ENCODE measurements around the gene GSTCD.

The GSTCD gene

DNA sequence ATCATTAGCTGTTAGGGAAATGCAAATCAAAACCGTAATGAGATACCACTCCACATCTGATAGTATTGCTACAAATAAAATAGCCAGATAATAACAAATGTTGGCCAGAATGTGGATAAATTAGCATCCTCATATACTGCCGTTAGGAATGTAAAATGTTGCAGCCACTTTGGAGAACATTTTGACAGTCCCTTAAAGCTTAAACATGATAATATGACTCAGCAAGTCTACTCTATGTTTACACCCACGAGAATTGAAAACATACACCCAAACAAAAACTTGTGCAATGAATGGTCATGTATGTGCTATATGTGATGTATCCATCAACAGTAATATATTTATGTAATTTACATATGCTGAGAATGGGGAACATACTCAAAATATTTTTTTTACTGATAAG is 78.2 kb downstream of the GSTCD start:
- DNase-seq (no peak), ATAC-seq (replicated peaks) (no peak)
- no peak overlapping the region for H3K27ac Mint-ChIP-seq
- no peaks in the 10 kb centered on the region for H3K4me1 Mint-ChIP-seq (ENCODE audit: low read depth in 2 of 2)
- H3K27me3 Mint-ChIP-seq, result no peaks in the 10 kb centered on the region
- H3K9me3 Mint-ChIP-seq, result no peaks in the 10 kb centered on the region
- H3K4me3 Mint-ChIP-seq, result no peak overlapping the region
- no peaks in the 10 kb centered on the region for H3K36me3 Mint-ChIP-seq (ENCODE audit: insufficient read depth)

DNA sequence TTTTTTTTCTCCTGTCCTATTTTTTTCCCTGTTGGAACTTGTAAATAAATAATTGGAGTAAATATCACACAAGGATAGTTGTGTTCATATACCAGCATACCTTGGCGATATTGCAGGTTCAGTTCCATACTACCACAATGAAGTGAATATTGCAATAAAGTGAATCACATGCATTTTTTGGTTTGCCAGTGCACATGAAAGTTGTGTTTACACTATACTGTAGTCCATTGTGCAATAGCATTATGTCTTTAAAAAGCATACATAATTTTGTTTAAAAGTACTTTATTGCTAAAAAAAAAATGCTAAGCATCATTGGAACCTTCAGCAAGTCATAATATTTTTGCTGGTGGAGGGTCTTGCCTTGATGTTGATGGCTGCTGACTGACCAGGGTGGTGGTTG is 88.6 kb downstream of the GSTCD start:
- DNase-seq (no peak), ATAC-seq (replicated peaks) (no peak)
- no peak overlapping the region for H3K4me3 Mint-ChIP-seq
- no peaks in the 10 kb centered on the region for H3K4me1 Mint-ChIP-seq (ENCODE audit: low read depth in 2 of 2)
- no peaks in the 10 kb centered on the region for H3K36me3 Mint-ChIP-seq (ENCODE audit: insufficient read depth)
- H3K9me3 Mint-ChIP-seq, result peaks cover 0 to 2% of the 10 kb centered on the region in 2 donors
- H3K27ac Mint-ChIP-seq, result no peak overlapping the region
- no peaks in the 10 kb centered on the region for H3K27me3 Mint-ChIP-seq

GRCh38 chr4:105805501-105806120 is 97.0 kb downstream of the GSTCD start:
- Mint-ChIP-seq H3K27me3 (no peaks in the 10 kb centered on the region), H3K27ac (no peak overlapping the region), H3K4me3 (no peak overlapping the region), H3K36me3 (ENCODE audit: insufficient read depth) (no peaks in the 10 kb centered on the region), H3K9me3 (no peaks in the 10 kb centered on the region), H3K4me1 (ENCODE audit: low read depth in 2 of 2) (peaks cover 3 to 6% of the 10 kb centered on the region in 2 donors)
- DNase-seq (no peak), ATAC-seq (replicated peaks) (no peak)

DNA sequence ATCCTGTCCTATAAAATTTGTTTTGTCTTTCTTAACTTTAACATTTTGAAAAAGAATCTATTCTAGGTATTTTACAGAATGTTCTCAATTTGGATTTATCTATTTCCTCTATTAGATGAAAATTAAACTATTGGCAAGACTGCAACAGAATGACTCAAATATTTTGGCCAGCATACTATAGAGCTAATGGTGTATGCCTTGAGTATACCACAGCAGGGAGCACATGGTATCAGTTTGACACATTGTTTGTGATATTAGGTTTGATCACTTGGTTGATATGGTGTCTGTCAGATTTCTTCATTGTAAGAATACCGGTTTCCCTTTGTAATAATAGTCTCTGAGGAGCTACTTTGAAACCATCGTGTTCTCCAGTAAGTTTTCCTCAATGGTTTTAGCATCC is 98.9 kb downstream of the GSTCD start:
- H3K36me3 Mint-ChIP-seq (ENCODE audit: insufficient read depth), result no peaks in the 10 kb centered on the region
- peaks cover 3 to 6% of the 10 kb centered on the region in 2 donors for H3K4me1 Mint-ChIP-seq (ENCODE audit: low read depth in 2 of 2)
- ATAC-seq (replicated peaks) (no peak), DNase-seq (no peak)
- no peak overlapping the region for H3K4me3 Mint-ChIP-seq
- H3K27ac Mint-ChIP-seq, result no peak overlapping the region
- H3K9me3 Mint-ChIP-seq, result no peaks in the 10 kb centered on the region
- no peaks in the 10 kb centered on the region for H3K27me3 Mint-ChIP-seq

- Mint-ChIP-seq H3K4me3 (no peak overlapping the region), H3K27me3 (no peaks in the 10 kb centered on the region), H3K36me3 (ENCODE audit: insufficient read depth) (no peaks in the 10 kb centered on the region), H3K9me3 (no peaks in the 10 kb centered on the region), H3K27ac (no peak overlapping the region), H3K4me1 (ENCODE audit: low read depth in 2 of 2) (peaks cover 3 to 6% of the 10 kb centered on the region in 2 donors)
- ATAC-seq (replicated peaks) (no peak), DNase-seq (no peak)
Observed at GRCh38 chr4:105808030-105808749, 99.6 kb downstream of the GSTCD start.

GRCh38 chr4:105808750-105809041 is 100.1 kb downstream of the GSTCD start:
- no peak overlapping the region for H3K27ac Mint-ChIP-seq
- ATAC-seq (replicated peaks) (no peak), DNase-seq (no peak)
- H3K9me3 Mint-ChIP-seq, result no peaks in the 10 kb centered on the region
- H3K27me3 Mint-ChIP-seq, result no peaks in the 10 kb centered on the region
- no peaks in the 10 kb centered on the region for H3K36me3 Mint-ChIP-seq (ENCODE audit: insufficient read depth)
- no peak overlapping the region for H3K4me3 Mint-ChIP-seq
- H3K4me1 Mint-ChIP-seq (ENCODE audit: low read depth in 2 of 2), result peaks cover 3 to 6% of the 10 kb centered on the region in 2 donors

DNA sequence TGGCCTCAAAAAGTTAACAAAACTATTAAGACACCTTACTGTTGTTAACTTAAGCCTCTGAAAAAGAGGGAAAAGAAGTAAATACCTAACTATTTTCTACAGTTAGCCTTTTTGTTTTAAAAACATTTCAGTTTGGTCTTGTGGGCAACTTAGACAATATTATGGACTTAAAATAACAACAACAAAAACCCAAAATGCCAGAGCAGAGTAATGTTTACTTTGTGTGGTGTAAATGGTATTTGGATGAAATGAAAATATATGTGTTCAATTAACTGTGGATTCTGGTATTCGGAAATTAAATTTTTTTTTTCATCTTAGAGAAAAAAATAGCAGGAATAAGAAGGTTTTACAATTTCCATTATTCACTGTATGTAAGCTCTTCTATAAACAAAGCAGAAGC is 107.1 kb downstream of the GSTCD start:
- DNase-seq (no peak), ATAC-seq (replicated peaks) (no peak)
- Mint-ChIP-seq H3K9me3 (no peaks in the 10 kb centered on the region), H3K36me3 (ENCODE audit: insufficient read depth) (no peaks in the 10 kb centered on the region), H3K27ac (no peak overlapping the region), H3K4me3 (no peak overlapping the region), H3K27me3 (no peaks in the 10 kb centered on the region), H3K4me1 (ENCODE audit: low read depth in 2 of 2) (no peaks in the 10 kb centered on the region)

DNA sequence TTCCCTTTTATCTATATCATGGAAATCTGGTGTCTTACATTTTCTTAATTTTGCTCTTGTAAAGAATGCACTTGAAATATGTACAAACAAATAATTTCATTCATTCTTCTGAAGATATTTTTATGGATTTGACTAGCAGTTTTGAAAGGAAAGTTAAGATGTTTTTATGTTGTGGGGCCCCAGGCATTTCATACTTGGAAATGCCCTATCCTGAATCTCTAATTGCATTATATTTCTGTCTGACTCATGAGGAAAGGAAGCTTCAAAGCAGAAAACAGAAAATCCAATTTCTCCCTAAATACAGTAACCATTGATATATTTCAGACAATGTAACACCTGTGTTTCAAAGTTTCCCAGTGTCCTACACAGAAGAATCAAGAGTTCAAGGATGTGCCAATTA is 113.5 kb downstream of the GSTCD start:
- Mint-ChIP-seq H3K4me3 (no peak overlapping the region), H3K27me3 (no peaks in the 10 kb centered on the region), H3K27ac (no peak overlapping the region)

DNA sequence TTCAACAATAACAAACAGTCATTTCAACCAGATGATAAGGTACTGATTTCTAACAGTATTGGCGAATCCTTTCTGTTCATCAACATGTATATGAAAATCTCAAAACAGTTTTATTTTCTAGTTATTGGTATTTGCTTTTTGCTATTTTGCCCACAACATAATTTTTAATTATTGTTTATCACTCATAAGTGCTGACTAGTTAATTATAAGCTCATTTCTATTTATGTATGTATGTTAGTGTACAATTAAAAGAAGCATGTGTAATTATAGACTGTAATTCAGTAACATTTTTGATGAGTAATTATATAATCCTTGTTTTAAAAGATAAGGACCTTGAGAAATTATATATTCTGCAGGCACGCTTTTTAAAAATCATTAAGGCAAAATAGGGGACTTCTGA is 119.5 kb downstream of the GSTCD start:
- Mint-ChIP-seq H3K9me3 (no peaks in the 10 kb centered on the region), H3K4me1 (ENCODE audit: low read depth in 2 of 2) (no peaks in the 10 kb centered on the region), H3K27me3 (no peaks in the 10 kb centered on the region), H3K27ac (no peak overlapping the region), H3K36me3 (ENCODE audit: insufficient read depth) (peaks cover 3% of the 10 kb centered on the region), H3K4me3 (no peak overlapping the region)
- DNase-seq (no peak), ATAC-seq (replicated peaks) (no peak)

More for the DNA sequence above, 113.5 kb downstream of the GSTCD start:
- Mint-ChIP-seq H3K36me3 (ENCODE audit: insufficient read depth) (no peaks in the 10 kb centered on the region), H3K9me3 (no peaks in the 10 kb centered on the region), H3K4me1 (ENCODE audit: low read depth in 2 of 2) (no peaks in the 10 kb centered on the region)
- ATAC-seq (replicated peaks) (no peak), DNase-seq (no peak)

- DNase-seq, result no peak
- ATAC-seq (replicated peaks), result no peak
- Mint-ChIP-seq H3K4me1 (ENCODE audit: low read depth in 2 of 2) (peaks cover 0 to 3% of the 10 kb centered on the region in 2 donors), H3K27me3 (no peaks in the 10 kb centered on the region), H3K36me3 (ENCODE audit: insufficient read depth) (peaks cover 3% of the 10 kb centered on the region), H3K27ac (no peak overlapping the region), H3K9me3 (no peaks in the 10 kb centered on the region), H3K4me3 (no peak overlapping the region)
Observed at GRCh38 chr4:105831189-105831588, 122.6 kb downstream of the GSTCD start.

GRCh38 chr4:105835177-105835576 is 126.6 kb downstream of the GSTCD start:
- no peaks in the 10 kb centered on the region for H3K9me3 Mint-ChIP-seq
- H3K4me1 Mint-ChIP-seq (ENCODE audit: low read depth in 2 of 2), result peaks cover 0 to 3% of the 10 kb centered on the region in 2 donors
- H3K27ac Mint-ChIP-seq, result no peak overlapping the region
- DNase-seq (no peak), ATAC-seq (replicated peaks) (no peak)
- H3K36me3 Mint-ChIP-seq (ENCODE audit: insufficient read depth), result no peaks in the 10 kb centered on the region
- no peak overlapping the region for H3K4me3 Mint-ChIP-seq
- H3K27me3 Mint-ChIP-seq, result no peaks in the 10 kb centered on the region

DNA sequence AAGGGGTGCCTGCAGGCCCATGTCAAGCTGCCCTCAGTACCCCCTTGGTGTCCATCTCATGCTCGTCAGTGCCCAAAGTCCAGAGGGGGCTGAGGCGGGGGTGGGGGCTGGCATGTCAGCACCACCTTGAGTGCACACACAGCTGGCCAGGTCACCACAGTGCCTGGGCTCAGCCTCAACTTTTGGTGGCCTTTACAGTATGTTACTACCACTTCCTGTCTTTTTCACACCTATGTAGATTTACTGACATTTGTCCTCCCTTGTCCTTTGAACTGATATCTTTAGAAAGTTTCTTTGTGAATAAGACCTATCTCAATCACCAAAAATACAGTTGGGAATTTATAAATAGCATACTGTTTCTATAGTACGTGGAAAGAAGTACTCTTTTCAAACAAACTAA is 128.0 kb downstream of the GSTCD start:
- Mint-ChIP-seq H3K4me3 (no peak overlapping the region), H3K9me3 (no peaks in the 10 kb centered on the region), H3K27me3 (no peaks in the 10 kb centered on the region), H3K4me1 (ENCODE audit: low read depth in 2 of 2) (peaks cover 0 to 3% of the 10 kb centered on the region in 2 donors), H3K36me3 (ENCODE audit: insufficient read depth) (no peaks in the 10 kb centered on the region), H3K27ac (no peak overlapping the region)
- DNase-seq, result no peak
- ATAC-seq (replicated peaks), result no peak

DNA sequence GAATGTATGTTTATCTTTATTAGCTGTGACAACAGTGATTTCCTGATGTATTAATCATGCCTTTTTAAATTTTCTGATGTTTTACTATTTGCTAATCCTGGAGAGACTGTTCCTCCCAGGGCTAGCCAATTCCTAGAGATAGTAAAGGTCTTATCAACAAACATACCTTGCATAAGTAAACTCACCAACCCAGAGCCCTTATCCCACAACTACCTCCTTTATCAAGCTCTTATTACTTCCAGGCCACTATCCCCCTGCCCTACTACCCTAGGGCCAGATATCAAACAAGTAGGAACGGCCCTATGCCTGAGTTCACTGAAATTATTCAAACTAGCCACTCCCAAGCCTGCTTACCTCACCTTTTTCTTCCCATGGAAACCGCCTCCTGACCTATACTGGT is 128.5 kb downstream of the GSTCD start:
- Mint-ChIP-seq H3K36me3 (ENCODE audit: insufficient read depth) (no peaks in the 10 kb centered on the region), H3K27ac (no peak overlapping the region), H3K4me3 (no peak overlapping the region), H3K27me3 (no peaks in the 10 kb centered on the region), H3K9me3 (no peaks in the 10 kb centered on the region), H3K4me1 (ENCODE audit: low read depth in 2 of 2) (peaks cover 0 to 3% of the 10 kb centered on the region in 2 donors)
- no peak for DNase-seq
- ATAC-seq (replicated peaks), result no peak

GRCh38 chr4:105838082-105838481 is 129.5 kb downstream of the GSTCD start:
- Mint-ChIP-seq H3K36me3 (ENCODE audit: insufficient read depth) (no peaks in the 10 kb centered on the region), H3K9me3 (no peaks in the 10 kb centered on the region), H3K4me3 (no peak overlapping the region), H3K27ac (no peak overlapping the region), H3K27me3 (no peaks in the 10 kb centered on the region), H3K4me1 (ENCODE audit: low read depth in 2 of 2) (peaks cover 0 to 3% of the 10 kb centered on the region in 2 donors)
- no peak for ATAC-seq (replicated peaks)
- no peak for DNase-seq
